ENCODE measurements around the gene INSIG1.
A peak's percentile ranks its signal among the peaks of the same experiment; 100 is the strongest.

Gene INSIG1

GRCh38 chr7:155297517-155298287 lies at the start of gene INSIG1:
INSIG1 (plus strand) TSS chr7:155297878; CDS start chr7:155298286, 408 bp downstream.
- DNase-seq: peak; percentile 32 to 97 (median 89)

- DNase-seq: no peak
Measured at GRCh38 chr7:155248366-155248756, 49.3 kb upstream of the INSIG1 start.

- DNase-seq: no peak
Measured at GRCh38 chr7:155251831-155252230, 45.8 kb upstream of the INSIG1 start.

GRCh38 chr7:155252444-155252887 lies 45.2 kb upstream of the INSIG1 start:
- no peak for DNase-seq

GRCh38 chr7:155252892-155253501 lies 44.7 kb upstream of the INSIG1 start:
- DNase-seq: no peak

- no peak for DNase-seq
Measured at GRCh38 chr7:155254018-155254417, 43.7 kb upstream of the INSIG1 start.

- no peak for DNase-seq
Measured at GRCh38 chr7:155255071-155255470, 42.6 kb upstream of the INSIG1 start.

- no peak for DNase-seq
Measured at GRCh38 chr7:155255621-155256020, 42.1 kb upstream of the INSIG1 start.

GRCh38 chr7:155256081-155256760 lies 41.5 kb upstream of the INSIG1 start:
- DNase-seq: no peak

- no peak for DNase-seq
Measured at GRCh38 chr7:155256761-155257481, 40.8 kb upstream of the INSIG1 start.

GRCh38 chr7:155257482-155258225 lies 40.0 kb upstream of the INSIG1 start:
- no peak for DNase-seq

- no peak for DNase-seq
Measured at GRCh38 chr7:155258226-155258560, 39.5 kb upstream of the INSIG1 start.

- no peak for DNase-seq
Measured at GRCh38 chr7:155259866-155260497, 37.7 kb upstream of the INSIG1 start.

GRCh38 chr7:155260498-155260872 lies 37.2 kb upstream of the INSIG1 start:
- DNase-seq: no peak

- DNase-seq: no peak
Measured at GRCh38 chr7:155261031-155261985, 36.4 kb upstream of the INSIG1 start.

GRCh38 chr7:155262031-155262430 lies 35.6 kb upstream of the INSIG1 start:
- no peak for DNase-seq

- DNase-seq: no peak
Measured at GRCh38 chr7:155263051-155263450, 34.6 kb upstream of the INSIG1 start.

- no peak for DNase-seq
Measured at GRCh38 chr7:155263581-155264143, 34.0 kb upstream of the INSIG1 start.

- DNase-seq: no peak
Measured at GRCh38 chr7:155265144-155265543, 32.5 kb upstream of the INSIG1 start.
